ENCODE measurements around the gene FBXO30.

- TF ChIP-seq CTCF (IDR thresholded peaks at IDR 0.05; ENCODE audit: insufficient read depth, low read length, poor library complexity, severe bottlenecking) = no peak
- TF ChIP-seq EZH2phosphoT487 (conservative IDR thresholded peaks at IDR 0.05; ENCODE audit: low read length) = no peak
Measured at GRCh38 chr6:145801021-145801420, 13.6 kb downstream of the FBXO30 start.
